GM12878 (cell line): ENCODE data around the gene MDH1. TPM values are rescaled to one million over a fixed set of nuclear protein-coding genes. Genes with fewer than 3 reads are reported as not detected.
"Not testable (repeated sequence)": the region's sequence is repeated elsewhere in the genome, so short reads cannot be mapped to it uniquely, and the experiment has no call there.

Experiments
- ATAC-seq: fragments of 200-7000 bp; cut with Tn5 transposase; 3 replicates; pipeline ENCODE4 v1.9.1; 2020; ENCODE audit warnings: mild to moderate bottlenecking, moderate library complexity
- BruUV-seq: library from RNA; stranded (reverse); fragments of 400-500 nt; replicated peaks from 2 replicates; lab custom pipeline; 2021; lab: Mats Ljungman, UMichigan
- CTCF ChIA-PET: fragments of 300-600 bp; sonication (Branson Sonifier 250); formaldehyde crosslinking; extraction: SDS; loops from one replicate; lab custom pipeline; 2021; ENCODE audit warnings: inconsistent platforms; lab: Yijun Ruan, JAX
- POLR2A ChIA-PET: fragments of 350-600 bp; formaldehyde crosslinking; extraction: SDS; loops from one replicate; lab custom pipeline; 2021; ENCODE audit warnings: inconsistent platforms; lab: Charles Lee
- RAD21 ChIA-PET: fragments of 300-600 bp; sonication (Branson Sonifier 250); formaldehyde crosslinking; loops from one replicate; lab custom pipeline; 2023; ENCODE audit warnings: antibody characterized with exemption; ENCODE audit not compliant: unreplicated experiment; lab: Charles Lee
- SMC1A ChIA-PET: fragments of 300-600 bp; sonication (Branson Sonifier 250); formaldehyde crosslinking; loops from one replicate; lab custom pipeline; 2023; ENCODE audit not compliant: unreplicated experiment, uncharacterized antibody; lab: Charles Lee
- DNase-seq: peaks from one replicate; pipeline ENCODE4 v3.0.0-alpha.2; 2011; ENCODE audit warnings: low read depth, low spot score
- FAIRE-seq: peaks from 3 replicates; lab custom pipeline; 2011; peaks lifted over from hg19 to GRCh38; lab: Jason Lieb, UNC
- H2AFZ ChIP-seq: 2 replicates; pipeline ENCODE4 v1.6.0; 2011; ENCODE audit warnings: low read depth, low read length, control low read depth; ENCODE audit not compliant: control insufficient read depth
- H3K27ac ChIP-seq: 2 replicates; pipeline ENCODE4 v1.5.1; 2011; ENCODE audit warnings: control low read depth; ENCODE audit not compliant: control insufficient read depth, insufficient read depth
- H3K27me3 ChIP-seq, 2 experiments: replicated peaks in 1 of 2; 2 replicates each; pipeline versions ENCODE4 v1.6.0 to v1.6.1; 2011; ENCODE audit warnings: low read length in 1 of 2; ENCODE audit not compliant: control insufficient read depth in 2 of 2, insufficient read depth in 2 of 2
- H3K36me3 ChIP-seq, 2 experiments: 2 replicates each; pipeline ENCODE4 v1.5.1; 2011; ENCODE audit warnings: low read length in 1 of 2; ENCODE audit not compliant: control insufficient read depth in 2 of 2, insufficient read depth in 2 of 2
- H3K4me1 ChIP-seq: 2 replicates; pipeline ENCODE4 v1.6.1; 2011; ENCODE audit warnings: mild to moderate bottlenecking, low read length, moderate library complexity, mixed read lengths; ENCODE audit not compliant: control insufficient read depth, insufficient read depth
- H3K4me2 ChIP-seq: 2 replicates; pipeline ENCODE4 v1.6.0; 2011; ENCODE audit warnings: control low read depth; ENCODE audit not compliant: control insufficient read depth, insufficient read depth
- H3K4me3 ChIP-seq: fragments of 200-600 bp; sonication (generic); 2 replicates; pipeline ENCODE4 v1.5.1; 2016
- H3K79me2 ChIP-seq: 2 replicates; pipeline ENCODE4 v1.6.0; 2011; ENCODE audit warnings: low read length; ENCODE audit not compliant: control insufficient read depth, insufficient read depth
- H3K9ac ChIP-seq: 2 replicates; pipeline ENCODE4 v1.8.0; 2011; ENCODE audit warnings: low read length, control low read depth, mixed read lengths; ENCODE audit not compliant: control insufficient read depth, insufficient read depth
- H3K9me3 ChIP-seq: replicated peaks from 3 replicates; pipeline ENCODE4 v1.5.1; 2011; ENCODE audit warnings: mild to moderate bottlenecking, low read length; ENCODE audit not compliant: control insufficient read depth, insufficient read depth
- H4K20me1 ChIP-seq: 2 replicates; pipeline ENCODE4 v1.6.0; 2011; ENCODE audit not compliant: control insufficient read depth, insufficient read depth
- ATF2 ChIP-seq: IDR thresholded peaks from 2 replicates; pipeline ENCODE4 v1.6.1; 2012; ENCODE audit warnings: low read length, inconsistent platforms
- EZH2 ChIP-seq: IDR thresholded peaks from 2 replicates; pipeline ENCODE4 v1.6.1; 2012; ENCODE audit warnings: low read depth, mild to moderate bottlenecking, control low read depth, inconsistent platforms, low read length, borderline replicate concordance; ENCODE audit not compliant: control insufficient read depth
- HDGF ChIP-seq: fragments of 450-650 bp; IDR thresholded peaks from 2 replicates; pipeline ENCODE4 v1.6.1; 2016; ENCODE audit warnings: antibody characterized with exemption
- IRF3 ChIP-seq: fragments of 450-650 bp; IDR thresholded peaks from 2 replicates; pipeline ENCODE4 v1.6.1; 2014; ENCODE audit warnings: mild to moderate bottlenecking
- PKNOX1 ChIP-seq: fragments of 450-650 bp; IDR thresholded peaks from 2 replicates; pipeline ENCODE4 v1.6.1; 2016; ENCODE audit warnings: mild to moderate bottlenecking
- RCOR1 ChIP-seq: conservative IDR thresholded peaks from 2 replicates; pipeline ENCODE4 v1.6.1; 2012; ENCODE audit warnings: low read depth, low read length, improper control_type of control experiment
- RUNX3 ChIP-seq: IDR thresholded peaks from 2 replicates; pipeline ENCODE4 v1.6.1; 2012; ENCODE audit warnings: low read length, inconsistent platforms
- SMARCA5 ChIP-seq: fragments of 450-650 bp; IDR thresholded peaks from 2 replicates; pipeline ENCODE4 v1.6.1; 2017; ENCODE audit warnings: mild to moderate bottlenecking
- SPI1 ChIP-seq: IDR thresholded peaks from 2 replicates; pipeline ENCODE4 v1.6.1; 2011; ENCODE audit warnings: low read depth, mild to moderate bottlenecking, low read length, moderate library complexity, borderline replicate concordance; ENCODE audit not compliant: insufficient read depth
- USF1 ChIP-seq: IDR thresholded peaks from 2 replicates; pipeline ENCODE4 v1.6.1; 2011; ENCODE audit warnings: borderline replicate concordance, low read depth, mild to moderate bottlenecking, moderate library complexity, mixed read lengths, low read length; ENCODE audit not compliant: insufficient read depth; ENCODE audit errors: extremely low read length
- ZNF384 ChIP-seq: IDR thresholded peaks from 2 replicates; pipeline ENCODE4 v1.6.1; 2012; ENCODE audit warnings: low read depth, mild to moderate bottlenecking, low read length, improper control_type of control experiment, borderline replicate concordance
- WGBS: methylation state at CpG from one replicate; pipeline ENCODE4 v1.1.6; 2016; ENCODE audit warnings: low lambda C conversion rate; ENCODE audit not compliant: insufficient replicate concordance, insufficient coverage; ENCODE audit errors: missing lambda C conversion rate; 5-methylcytosine and 5-hydroxymethylcytosine counted together
- in situ Hi-C: fragments of 300-500 bp; cut with MboI; formaldehyde crosslinking; loops from 9 replicates; pipeline ENCODE4 v1.14.3; 2018; ENCODE audit warnings: mixed read lengths
- intact Hi-C: fragments of 100-400 bp; cut with micrococcal nuclease; formaldehyde crosslinking; loops from one replicate; pipeline ENCODE4 v1.14.2; 2022; ENCODE audit not compliant: unreplicated experiment
- polyA plus RNA-seq, 11 experiments: library from polyadenylated mRNA; depleted of rRNA in 4 of 11; unstranded in 6 of 11; stranded (reverse) in 5 of 11; fragments of >200 nt; fragmentation: Nextera tagmentation in 4 of 11; fragmentation: Illumina TruSeq in 1 of 11; extraction: Ambion mirVana in 4 of 11; extraction: Trizol in 1 of 11; gene quantifications; 1 replicate in 1 of 11; 2 replicates in 10 of 11; pipeline versions ENCODE4 v1.2.1 to v1.2.3, GENCODE V29; 2011 to 2016; ENCODE audit warnings: inconsistent platforms in 2 of 11, missing spikeins in 2 of 11, low read depth in 1 of 11
- total RNA-seq, 4 experiments: library from RNA; depleted of rRNA in 3 of 4; stranded (reverse); fragments of >200 nt in 3 of 4; fragmentation: Illumina TruSeq in 1 of 4; extraction: Trizol in 1 of 4; gene quantifications; 2 replicates each; pipeline versions ENCODE4 v1.2.1 to v1.2.3, GENCODE V29; 2013 to 2021

Gene MDH1
- total and polyA plus RNA-seq, 10 of the 15 experiments (the other 5 are each of a cell fraction or from before 2014, with no cell fraction given), result 254 to 1,581 (median 440) TPM

GRCh38 chr2:63623763-63624162 is 35.0 kb downstream of the MDH1 start:
- RAD21 ChIA-PET, H2AFZ ChIP-seq, intact Hi-C loops, H3K9me3 ChIP-seq, H3K4me2 ChIP-seq, DNase-seq: not testable (repeated sequence)
- whole genome bisulfite sequencing, result 0% methylated on average over 2 of the region's 2 CpGs
- TF ChIP-seq PKNOX1 (peak; percentile 73), RUNX3 (peak; percentile 51), SPI1 (peak; percentile 67; the same call in 1 of the 2 replicates)
- TF ChIP-seq, all 136 proteins: peak for 3; not testable (repeated sequence) for 133
- CTCF ChIA-PET, result interaction anchor here (0.7 kb wide), 1 partner anchor 57 kb away, joined by 3 read pairs; no protein-coding TSS in a partner anchor
- H3K79me2 ChIP-seq, H4K20me1 ChIP-seq, H3K4me1 ChIP-seq, FAIRE-seq, POLR2A ChIA-PET, H3K9ac ChIP-seq, in situ Hi-C loops, SMC1A ChIA-PET, H3K36me3 ChIP-seq, H3K27ac ChIP-seq, ATAC-seq, H3K27me3 ChIP-seq, BruUV-seq, H3K4me3 ChIP-seq: not testable (repeated sequence)

- RAD21 ChIA-PET, result no interaction called here
- Histone ChIP-seq H4K20me1 (no peaks in the 10 kb centered on the region), H2AFZ (no peak overlapping the region), H3K4me2 (no peak overlapping the region), H3K27me3 (no peaks in the 10 kb centered on the region), H3K79me2 (no peaks in the 10 kb centered on the region), H3K9me3 (peaks cover 1% of the 10 kb centered on the region; the same call in 2 of the 3 replicates), H3K27ac (no peak overlapping the region), H3K9ac (no peak overlapping the region), H3K4me1 (peaks cover 3% of the 10 kb centered on the region; the same call in 1 of the 2 replicates), H3K36me3 (no peaks in the 10 kb centered on the region), H3K4me3 (no peak overlapping the region)
- FAIRE-seq (no peak), DNase-seq (no peak), ATAC-seq (no peak)
- intact Hi-C loops, result no loop called here
- CTCF ChIA-PET, result no interaction called here
- SMC1A ChIA-PET, result interaction anchor here (0.9 kb wide), 1 partner anchor 72 kb away, joined by 3 read pairs; no protein-coding TSS in a partner anchor
- 92% methylated on average over 15 of the region's 15 CpGs for WGBS
- POLR2A ChIA-PET, result no interaction called here
- no TSS peak for BruUV-seq
- in situ Hi-C loops, result no loop called here
- TF ChIP-seq ZNF384 (no peak), SMARCA5 (no peak), RCOR1 (no peak), USF1 (no peak), ATF2 (no peak), IRF3 (no peak), HDGF (no peak), EZH2 (no peak)
Measured at GRCh38 chr2:63627866-63628265, 39.1 kb downstream of the MDH1 start.
